SHP77 (cell line): ENCODE measurements around the gene TRAM2.

Experiments
- DNase-seq, 2 experiments: peaks; one replicate each; lab custom pipeline; 2025; lab: John Stamatoyannopoulos, UW

Gene TRAM2

GRCh38 chr6:52531834-52532233 is 45.0 kb downstream of the TRAM2 start:
- DNase-seq = no peak

DNA sequence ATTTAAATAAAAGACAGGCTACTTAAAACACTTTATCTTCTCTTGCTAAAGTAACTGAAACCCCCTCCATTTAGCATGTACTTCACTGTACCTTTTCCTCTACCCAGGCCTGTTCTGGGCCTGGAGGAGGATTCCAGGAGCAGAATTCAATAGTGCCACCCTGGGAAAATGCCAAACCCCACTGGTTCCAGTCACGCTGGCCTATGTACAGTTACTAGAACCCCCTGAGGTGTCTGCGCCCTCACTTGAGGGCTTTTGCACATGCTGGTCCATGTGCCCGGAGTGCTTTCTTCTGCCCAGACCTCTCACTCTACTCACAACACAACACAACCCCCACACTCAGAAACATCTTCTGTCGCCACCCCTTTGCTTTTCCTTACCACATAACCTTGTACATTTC is 45.5 kb downstream of the TRAM2 start:
- no peak for DNase-seq

DNA sequence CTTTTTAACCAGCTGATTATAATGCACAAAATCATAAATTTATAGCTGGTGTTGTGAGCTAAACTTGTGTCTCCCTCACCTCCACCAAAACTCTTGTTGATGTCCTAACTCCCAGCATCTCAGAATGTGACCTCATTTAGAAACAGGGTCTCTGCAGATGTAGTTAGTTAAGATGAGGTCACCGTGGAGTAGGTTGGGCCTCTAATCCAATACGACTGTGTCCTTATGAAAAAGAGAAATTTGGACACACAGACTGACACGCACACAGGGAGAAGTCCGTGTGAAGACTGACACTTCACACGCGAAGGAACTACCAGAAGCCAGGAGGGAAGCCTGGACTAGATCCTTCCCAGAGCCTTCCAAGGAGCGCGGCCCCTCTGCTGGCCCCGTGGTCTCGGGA is 46.5 kb downstream of the TRAM2 start:
- no peak for DNase-seq

- DNase-seq = no peak
These were observed 47.5 kb downstream of the TRAM2 start for GRCh38 chr6:52529311-52529710.

DNA sequence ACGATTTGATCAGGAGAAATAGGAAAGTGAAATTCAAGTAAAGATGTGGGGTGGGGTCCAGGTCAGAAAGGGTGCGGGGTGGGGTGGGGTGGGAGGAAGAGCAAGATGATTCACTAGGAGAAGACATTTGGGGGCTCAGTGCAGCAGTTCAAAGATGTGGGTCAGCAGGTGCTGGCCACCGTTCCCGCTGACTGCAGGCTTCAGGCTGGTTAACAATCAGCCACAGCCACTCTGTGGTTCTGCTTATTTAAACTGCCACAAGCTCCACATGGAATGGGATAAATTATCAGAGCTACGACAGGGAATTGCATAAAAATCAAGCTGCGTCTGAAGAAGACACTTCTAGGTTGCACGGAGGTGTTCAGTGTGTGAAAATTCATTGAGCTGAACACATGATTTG is 49.4 kb downstream of the TRAM2 start:
- DNase-seq = no peak

DNA sequence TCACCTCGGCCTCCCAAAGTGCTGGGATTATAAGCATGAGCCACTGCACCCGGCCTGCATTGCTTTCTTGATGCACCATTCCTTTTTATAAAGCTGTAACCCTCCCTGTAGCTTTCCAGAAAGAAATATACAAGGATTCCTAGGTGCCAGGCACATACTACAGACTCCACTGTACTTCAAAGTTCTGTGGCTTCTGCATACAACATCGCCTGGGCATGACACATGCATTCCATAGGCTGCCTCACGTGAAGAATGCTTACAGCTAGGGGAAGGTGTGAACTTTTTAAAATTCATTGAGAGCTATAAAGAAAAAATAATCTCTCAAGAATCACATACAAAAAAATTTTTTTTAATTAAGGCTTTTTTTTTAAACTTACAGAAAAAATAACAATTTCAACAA is 50.2 kb downstream of the TRAM2 start:
- no peak for DNase-seq

DNA sequence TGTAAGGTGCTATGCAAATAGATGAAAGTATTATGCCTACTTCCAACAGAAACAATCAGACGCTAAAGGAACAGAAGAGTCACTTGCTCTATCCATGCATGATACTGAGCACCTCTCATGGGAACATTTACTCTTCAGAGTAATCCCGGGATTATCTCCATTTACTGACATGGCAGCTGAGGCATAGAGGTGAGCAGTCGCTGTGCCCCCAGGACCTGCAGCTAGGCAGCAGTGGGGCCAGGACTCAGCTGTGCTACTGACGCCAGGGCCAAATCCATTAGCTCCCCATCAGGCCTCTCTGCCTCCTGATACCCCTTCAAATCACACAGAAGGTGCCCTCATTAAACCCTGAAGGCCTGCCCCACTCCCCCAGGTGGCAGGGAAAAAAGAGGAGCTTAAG is 51.9 kb downstream of the TRAM2 start:
- no peak for DNase-seq

DNA sequence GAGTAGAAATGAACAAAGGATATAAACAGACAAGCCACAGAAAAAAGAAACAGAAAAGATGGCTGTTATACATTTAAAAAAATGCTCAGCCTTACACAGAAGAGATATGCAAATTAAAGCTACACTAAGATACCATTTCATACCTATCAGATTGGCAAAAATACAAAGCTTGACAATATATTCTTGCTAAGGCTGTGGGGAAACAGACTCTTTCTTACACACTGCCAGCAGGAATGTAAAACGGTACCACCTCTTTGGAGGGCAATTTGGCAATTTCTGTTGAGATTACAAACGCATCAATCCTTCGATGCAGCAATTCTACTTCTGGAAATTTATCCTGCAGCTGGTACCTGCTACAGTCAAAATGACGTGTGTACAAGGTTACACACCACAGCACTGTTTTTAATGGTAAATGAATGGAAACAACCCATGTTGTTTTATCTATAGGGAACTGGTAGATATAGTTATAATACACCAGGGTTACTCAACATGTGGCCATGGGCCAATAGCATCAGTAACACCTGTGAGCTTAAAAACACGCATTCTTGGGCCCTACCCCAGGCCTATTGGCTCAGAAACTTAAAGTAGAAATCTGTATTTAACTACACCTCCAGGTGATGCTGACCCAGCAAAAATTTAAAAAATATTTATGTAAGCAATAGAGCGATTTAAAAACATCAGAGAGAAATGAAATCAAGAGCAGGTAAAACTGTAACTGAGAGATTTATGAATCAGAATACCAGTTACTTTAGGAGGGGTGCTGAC is 53.3 kb downstream of the TRAM2 start:
- no peak for DNase-seq

- no peak for DNase-seq
These were observed 54.2 kb downstream of the TRAM2 start for GRCh38 chr6:52522655-52523054.

- no peak for DNase-seq
These were observed 54.7 kb downstream of the TRAM2 start for GRCh38 chr6:52522151-52522626.

GRCh38 chr6:52519618-52520017 is 57.2 kb downstream of the TRAM2 start:
- no peak for DNase-seq

- DNase-seq = no peak
These were observed 58.4 kb downstream of the TRAM2 start for GRCh38 chr6:52518279-52518945.

GRCh38 chr6:52517502-52518278 is 59.2 kb downstream of the TRAM2 start:
- peak; percentile 34 to 74 for DNase-seq

DNA sequence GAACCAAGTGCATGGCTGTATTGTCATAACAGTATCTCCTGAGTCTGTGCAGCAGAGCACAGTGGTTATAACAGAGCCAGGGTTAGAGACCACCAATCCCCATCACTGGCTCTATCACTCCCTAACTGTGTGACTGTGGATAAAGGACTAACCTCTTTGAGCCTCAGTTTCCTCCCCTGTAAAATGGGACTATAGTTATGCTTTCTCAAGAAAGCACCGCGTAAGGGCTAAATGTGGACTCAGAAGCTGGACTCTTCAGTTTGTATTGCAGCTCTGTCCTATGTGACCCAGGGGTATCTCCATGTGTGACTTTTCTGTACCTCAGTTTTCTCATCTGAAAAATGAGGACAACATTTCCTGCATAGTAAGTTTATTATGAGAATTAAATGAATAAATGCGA is 59.9 kb downstream of the TRAM2 start:
- DNase-seq = no peak

- no peak for DNase-seq
These were observed 60.6 kb downstream of the TRAM2 start for GRCh38 chr6:52516269-52516668.

DNA sequence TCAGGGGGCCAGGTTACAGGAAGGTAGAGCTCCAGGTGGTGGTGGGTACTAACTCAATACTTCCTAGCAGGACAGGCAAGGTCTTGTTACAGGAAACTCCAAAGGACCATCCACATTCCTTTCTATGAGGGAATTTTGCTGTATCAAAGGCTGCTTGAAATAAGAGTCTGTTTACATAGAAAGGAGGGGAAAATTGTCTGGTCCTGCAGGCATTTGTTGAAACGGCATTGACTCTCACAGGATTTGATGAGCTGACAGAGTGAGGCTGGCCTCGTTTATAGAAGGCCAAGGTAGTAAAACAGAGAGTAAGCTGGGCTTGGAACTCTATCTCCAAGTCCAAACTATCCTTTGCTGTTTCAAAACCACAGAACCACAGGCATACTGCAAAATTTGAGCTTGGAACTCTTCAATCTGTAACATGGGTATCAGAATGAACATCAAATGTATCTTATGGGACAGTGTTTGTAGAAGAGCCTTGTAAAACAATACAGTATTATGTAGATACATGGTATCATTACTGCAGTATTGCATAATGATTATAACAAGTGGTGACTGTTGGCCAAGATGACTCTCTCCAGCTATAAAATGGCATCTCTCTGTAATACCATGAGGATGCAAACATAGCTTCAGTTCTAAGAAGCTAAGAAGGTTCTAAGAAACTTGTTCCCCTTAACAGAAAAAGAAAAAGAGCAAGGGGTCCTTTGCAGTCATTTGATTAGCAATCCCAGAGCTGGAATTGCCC is 61.5 kb downstream of the TRAM2 start:
- DNase-seq = no peak

- DNase-seq = no peak
These were observed 62.3 kb downstream of the TRAM2 start for GRCh38 chr6:52514514-52514913.

DNA sequence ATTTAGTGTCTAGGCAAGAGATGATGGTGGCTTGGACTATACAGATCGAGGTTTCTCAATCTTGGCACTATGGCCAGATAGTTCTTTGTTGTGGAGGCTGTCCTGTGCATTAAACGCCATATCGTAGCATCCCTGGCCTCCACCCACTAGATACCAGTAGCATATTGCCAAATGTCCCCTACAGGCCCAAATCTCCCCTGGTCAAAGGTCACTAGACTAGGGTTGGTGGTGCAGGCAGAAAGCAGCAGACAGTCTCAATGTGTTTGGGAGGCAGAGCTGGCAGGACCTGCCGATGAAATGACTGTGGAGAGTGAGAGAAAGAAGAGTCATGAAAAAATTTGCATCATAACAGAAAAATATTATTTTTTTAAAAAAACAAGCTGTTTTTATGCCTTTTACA is 63.0 kb downstream of the TRAM2 start:
- no peak for DNase-seq

DNA sequence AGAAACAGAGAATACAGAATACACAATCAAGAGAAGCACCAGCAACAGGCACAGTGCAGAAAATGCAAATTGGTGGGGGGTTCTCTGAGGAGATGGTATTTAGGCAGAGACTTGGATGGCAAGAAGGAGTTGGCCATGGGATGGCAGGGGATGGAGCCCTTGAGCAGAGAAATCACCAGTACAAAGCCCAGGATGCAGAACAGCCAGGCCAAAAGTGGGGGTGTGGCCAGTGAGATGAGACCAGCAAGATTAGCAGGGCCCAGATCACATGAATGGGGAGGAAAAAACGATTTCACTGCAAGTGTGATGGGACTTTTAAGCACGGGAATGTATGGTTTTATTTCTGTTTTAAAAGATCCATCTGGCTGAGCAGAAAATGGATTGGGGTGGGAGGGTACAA is 63.4 kb downstream of the TRAM2 start:
- no peak for DNase-seq

- no peak for DNase-seq
These were observed 64.7 kb downstream of the TRAM2 start for GRCh38 chr6:52512199-52512598.

- DNase-seq = no peak
These were observed 65.2 kb downstream of the TRAM2 start for GRCh38 chr6:52511572-52512151.

DNA sequence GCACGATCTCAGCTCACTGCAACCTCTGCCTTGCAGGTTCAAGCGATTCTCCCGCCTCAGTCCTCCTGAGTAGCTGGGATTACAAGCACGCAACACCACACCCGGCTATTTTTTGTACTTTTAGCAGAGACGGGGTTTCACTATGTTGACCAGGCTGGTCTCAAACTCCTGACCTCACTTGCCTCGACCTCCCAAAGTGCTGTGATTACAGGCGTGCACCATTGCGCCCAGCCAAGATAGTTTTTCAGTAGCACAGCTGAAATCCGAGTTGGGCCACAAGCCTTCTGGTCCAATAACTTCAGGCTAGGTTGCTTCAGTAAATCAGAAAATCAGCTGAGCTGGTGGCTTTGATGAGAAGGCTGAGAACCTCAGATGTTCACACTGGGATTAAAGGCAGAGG is 65.7 kb downstream of the TRAM2 start:
- DNase-seq = no peak
